Transverse colon (tissue), 4 donors: ENCODE data around the gene IFT74. TPM values are rescaled to one million over a fixed set of nuclear protein-coding genes. Genes with fewer than 3 reads are reported as not detected.

Experiments
- DNase-seq: peaks from one replicate; pipeline ENCODE4 v3.0.0-alpha.2; 2019
- H3K27ac ChIP-seq, 4 donors: fragments of 200-600 bp; sonication (generic); 2 replicates each; pipeline ENCODE4 v1.5.1; 2016 to 2018; ENCODE audit warnings: inconsistent platforms in 4 of 4
- H3K27me3 ChIP-seq: fragments of 200-600 bp; sonication (generic); 2 replicates; pipeline ENCODE4 v1.5.1; 2017; ENCODE audit warnings: inconsistent platforms
- H3K36me3 ChIP-seq, 4 donors: fragments of 200-600 bp; sonication (generic); 2 replicates each; pipeline ENCODE4 v1.5.1; 2017 to 2019; ENCODE audit warnings: inconsistent platforms in 4 of 4
- H3K4me1 ChIP-seq, 4 donors: fragments of 200-600 bp; sonication (generic); 2 replicates each; pipeline ENCODE4 v1.5.1; 2017 to 2020; ENCODE audit warnings: inconsistent platforms in 4 of 4
- H3K4me3 ChIP-seq, 4 donors: fragments of 200-600 bp; sonication (generic); 1 replicate in 1 of 4; 2 replicates in 3 of 4; pipeline versions ENCODE4 v1.5.1 to v1.6.1; 2017 to 2019; ENCODE audit warnings: inconsistent platforms in 4 of 4
- H3K9me3 ChIP-seq, 2 donors: fragments of 200-600 bp; sonication (generic); 2 replicates each; pipeline ENCODE4 v1.5.1; 2017 to 2019; ENCODE audit warnings: inconsistent platforms in 2 of 2
- CTCF ChIP-seq, 5 experiments: fragments of 200-600 bp in 3 of 5; fragments of 450-650 bp in 2 of 5; sonication (generic) in 3 of 5; IDR thresholded peaks; 1 replicate in 2 of 5; 2 replicates in 3 of 5; pipeline ENCODE4 v1.5.1; 2016 to 2017; ENCODE audit warnings: antibody characterized with exemption in 5 of 5, inconsistent platforms in 3 of 5, mild to moderate bottlenecking in 2 of 5, moderate library complexity in 1 of 5
- EP300 ChIP-seq: sonication (generic); formaldehyde crosslinking; IDR thresholded peaks from one replicate; pipeline ENCODE4 v1.6.1; 2017; ENCODE audit warnings: antibody characterized with exemption, low read depth
- POLR2A ChIP-seq: fragments of 450-650 bp; IDR thresholded peaks from one replicate; pipeline ENCODE4 v1.6.1; 2016; ENCODE audit warnings: antibody characterized with exemption, mild to moderate bottlenecking, moderate library complexity
- POLR2AphosphoS5 ChIP-seq, 3 donors: sonication (generic); formaldehyde crosslinking; IDR thresholded peaks; one replicate each; pipeline ENCODE4 v1.6.1; 2016; ENCODE audit warnings: antibody characterized with exemption in 3 of 3
- WGBS, 2 donors: methylation state at CpG; one replicate each; pipeline ENCODE4 v1.1.5; 2018; ENCODE audit warnings: low coverage in 1 of 2; 5-methylcytosine and 5-hydroxymethylcytosine counted together
- in situ Hi-C, 4 donors: fragments of 200-750 bp; cut with MboI; loops; one replicate each; pipeline versions ENCODE4 v1.15.0 to v1.15.1; 2017; ENCODE audit warnings: low sequenced_read_pairs in 3 of 4, low pct_ligation_motif_present in 1 of 4, low pct_unique_long_range_greater_than_20kb in 1 of 4
- intact Hi-C: fragments of 100-400 bp; cut with DNase I; formaldehyde crosslinking; loops from one replicate; pipeline ENCODE4 v1.15.1; 2023; ENCODE audit warnings: low total_unique reads
- total RNA-seq, 4 donors: library from RNA; depleted of rRNA; stranded (reverse); fragments of >200 nt; gene quantifications; one replicate each; pipeline ENCODE4 v1.1.0, GENCODE V29; 2016

The IFT74 gene
- total RNA-seq, 4 donors from 2014 or later = 1.9 to 14.3 (median 9.0) TPM

GRCh38 chr9:27065288-27065687, 109.1 kb downstream of the IFT74 start:
- no peaks in the 10 kb centered on the region for H3K27me3 ChIP-seq
- TF ChIP-seq EP300 (no peak), CTCF (IDR thresholded peaks at IDR 0.05) (no peak), POLR2A (no peak), POLR2AphosphoS5 (IDR thresholded peaks at IDR 0.05) (no peak)
- intact Hi-C loops = no loop called here
- H3K9me3 ChIP-seq = no peaks in the 10 kb centered on the region
- H3K4me1 ChIP-seq = peaks cover 0 to 3% (median 0%) of the 10 kb centered on the region in 4 donors
- no peaks in the 10 kb centered on the region for H3K36me3 ChIP-seq
- in situ Hi-C loops = no loop called here
- H3K27ac ChIP-seq = no peak overlapping the region
- H3K4me3 ChIP-seq = no peak overlapping the region
- 24% methylated on average over 1 of the region's 1 CpG; no CpG with 5 or more reads in 1 of the 2 donors for WGBS, 2 donors
- no peak for DNase-seq

GRCh38 chr9:27073841-27074728, 117.9 kb downstream of the IFT74 start:
- TF ChIP-seq POLR2A = no peak
- Histone ChIP-seq H3K4me1 (no peaks in the 10 kb centered on the region), H3K4me3 (no peak overlapping the region), H3K27ac (no peak overlapping the region), H3K36me3 (no peaks in the 10 kb centered on the region), H3K27me3 (no peaks in the 10 kb centered on the region), H3K9me3 (no peaks in the 10 kb centered on the region)
- WGBS, 2 donors = 62 to 100% methylated on average over 1 to 4 of the region's 4 CpGs
- DNase-seq = no peak
- intact Hi-C loops (no loop called here), in situ Hi-C loops (no loop called here)

GRCh38 chr9:27078685-27079084, 122.5 kb downstream of the IFT74 start:
- intact Hi-C loops (no loop called here), in situ Hi-C loops (no loop called here)
- H3K9me3 ChIP-seq = no peaks in the 10 kb centered on the region
- no peaks in the 10 kb centered on the region for H3K27me3 ChIP-seq
- H3K4me3 ChIP-seq = no peak overlapping the region
- H3K27ac ChIP-seq = no peak overlapping the region
- TF ChIP-seq POLR2AphosphoS5 (IDR thresholded peaks at IDR 0.05) (no peak), POLR2A (no peak), CTCF (IDR thresholded peaks at IDR 0.05) (no peak), EP300 (no peak)
- DNase-seq = no peak
- no peaks in the 10 kb centered on the region for H3K36me3 ChIP-seq
- no peaks in the 10 kb centered on the region for H3K4me1 ChIP-seq
- 69 to 100% methylated on average over 1 of the region's 1 CpG for WGBS, 2 donors

- intact Hi-C loops = no loop called here
- no peak overlapping the region for H3K4me3 ChIP-seq
- no peak for DNase-seq
- H3K9me3 ChIP-seq = no peaks in the 10 kb centered on the region
- no peak overlapping the region for H3K27ac ChIP-seq
- in situ Hi-C loops = no loop called here
- H3K36me3 ChIP-seq = no peaks in the 10 kb centered on the region
- TF ChIP-seq EP300 (no peak), CTCF (IDR thresholded peaks at IDR 0.05) (no peak), POLR2A (no peak), POLR2AphosphoS5 (IDR thresholded peaks at IDR 0.05) (no peak)
- 88 to 89% methylated on average over 5 of the region's 5 CpGs for WGBS, 2 donors
- H3K27me3 ChIP-seq = no peaks in the 10 kb centered on the region
- H3K4me1 ChIP-seq = peaks cover 0 to 6% (median 0%) of the 10 kb centered on the region in 4 donors
Observed at GRCh38 chr9:27085456-27085855, 129.2 kb downstream of the IFT74 start.
